Muscle layer of duodenum (tissue), 2 donors: ENCODE data around the gene ZKSCAN1.
A peak's percentile ranks its signal among the peaks of the same experiment; 100 is the strongest.
"Not testable (repeated sequence)": the region's sequence is repeated elsewhere in the genome, so short reads cannot be mapped to it uniquely, and the experiment has no call there.

Source experiments
- H3K27ac ChIP-seq: one replicate; pipeline ENCODE4 v1.7.0; 2013; ENCODE audit warnings: mild to moderate bottlenecking, low read length
- H3K27me3 ChIP-seq: one replicate; pipeline ENCODE4 v1.7.0; 2013; ENCODE audit warnings: low read depth, mild to moderate bottlenecking, control low read depth, low read length
- H3K36me3 ChIP-seq, 2 donors: one replicate each; pipeline ENCODE4 v1.7.0; 2013; ENCODE audit warnings: low read length in 2 of 2, control low read depth in 1 of 2, mild to moderate bottlenecking in 1 of 2; ENCODE audit not compliant: insufficient read depth in 2 of 2, control insufficient read depth in 1 of 2
- H3K4me1 ChIP-seq, 2 donors: one replicate each; pipeline ENCODE4 v1.7.0; 2013; ENCODE audit warnings: low read length in 2 of 2, mild to moderate bottlenecking in 2 of 2, control low read depth in 1 of 2, moderate library complexity in 1 of 2; ENCODE audit not compliant: insufficient read depth in 2 of 2, control insufficient read depth in 1 of 2
- H3K4me3 ChIP-seq, 2 donors: one replicate each; pipeline ENCODE4 v1.7.0; 2013; ENCODE audit warnings: low read length in 2 of 2, low read depth in 1 of 2, mild to moderate bottlenecking in 1 of 2
- H3K9me3 ChIP-seq, 2 donors: one replicate each; pipeline ENCODE4 v1.7.0; 2013; ENCODE audit warnings: low read length in 2 of 2, control low read depth in 1 of 2, mild to moderate bottlenecking in 1 of 2; ENCODE audit not compliant: control insufficient read depth in 1 of 2
- donor health status: healthy.

ZKSCAN1 gene

GRCh38 chr7:99984593-99984992 lies 30.8 kb upstream of the ZKSCAN1 start:
- no peak overlapping the region for H3K27ac ChIP-seq
- H3K4me1 ChIP-seq: no peaks in the 10 kb centered on the region
- no peaks in the 10 kb centered on the region for H3K27me3 ChIP-seq

GRCh38 chr7:99987306-99987705 lies 28.1 kb upstream of the ZKSCAN1 start:
- H3K36me3 ChIP-seq, H3K27ac ChIP-seq, H3K27me3 ChIP-seq, H3K4me1 ChIP-seq, H3K4me3 ChIP-seq, H3K9me3 ChIP-seq: not testable (repeated sequence)

More at GRCh38 chr7:99984593-99984992, 30.8 kb upstream of the ZKSCAN1 start:
- Histone ChIP-seq H3K4me3 (no peak overlapping the region), H3K9me3 (no peaks in the 10 kb centered on the region), H3K36me3 (no peaks in the 10 kb centered on the region)

GRCh38 chr7:99987846-99988245 lies 27.6 kb upstream of the ZKSCAN1 start:
- no peaks in the 10 kb centered on the region for H3K27me3 ChIP-seq
- peaks cover 0 to 4% of the 10 kb centered on the region in 2 donors for H3K4me1 ChIP-seq
- H3K9me3 ChIP-seq: no peaks in the 10 kb centered on the region
- H3K36me3 ChIP-seq: no peaks in the 10 kb centered on the region
- H3K4me3 ChIP-seq: no peak overlapping the region
- no peak overlapping the region for H3K27ac ChIP-seq

- Histone ChIP-seq H3K36me3 (no peaks in the 10 kb centered on the region), H3K9me3 (no peaks in the 10 kb centered on the region), H3K4me3 (no peak overlapping the region), H3K4me1 (peaks cover 0 to 4% of the 10 kb centered on the region in 2 donors), H3K27ac (no peak overlapping the region), H3K27me3 (no peaks in the 10 kb centered on the region)
Measured at GRCh38 chr7:99990460-99990852, 24.9 kb upstream of the ZKSCAN1 start.

GRCh38 chr7:99991543-99991942 lies 23.9 kb upstream of the ZKSCAN1 start:
- H3K27me3 ChIP-seq, H3K27ac ChIP-seq, H3K9me3 ChIP-seq, H3K4me3 ChIP-seq, H3K36me3 ChIP-seq, H3K4me1 ChIP-seq: not testable (repeated sequence)

GRCh38 chr7:99992330-99993038 lies 22.9 kb upstream of the ZKSCAN1 start:
- no peaks in the 10 kb centered on the region for H3K36me3 ChIP-seq
- H3K27me3 ChIP-seq: no peaks in the 10 kb centered on the region
- H3K27ac ChIP-seq: no peak overlapping the region
- peaks cover 0 to 10% of the 10 kb centered on the region in 2 donors for H3K4me1 ChIP-seq
- no peaks in the 10 kb centered on the region for H3K9me3 ChIP-seq
- H3K4me3 ChIP-seq: no peak overlapping the region

GRCh38 chr7:99994819-99995218 lies 20.6 kb upstream of the ZKSCAN1 start:
- no peak overlapping the region for H3K4me3 ChIP-seq

GRCh38 chr7:99996755-99997544 lies 18.4 kb upstream of the ZKSCAN1 start:
- Histone ChIP-seq H3K9me3 (no peaks in the 10 kb centered on the region), H3K27ac (peak overlapping the region; percentile 51), H3K4me3 (peak overlapping the region; percentile 58 to 66), H3K27me3 (no peaks in the 10 kb centered on the region), H3K4me1 (peaks cover 3 to 7% of the 10 kb centered on the region in 2 donors), H3K36me3 (no peaks in the 10 kb centered on the region)

More at GRCh38 chr7:99994819-99995218, 20.6 kb upstream of the ZKSCAN1 start:
- Histone ChIP-seq H3K36me3 (no peaks in the 10 kb centered on the region), H3K27me3 (no peaks in the 10 kb centered on the region), H3K4me1 (peaks cover 3 to 10% of the 10 kb centered on the region in 2 donors), H3K27ac (no peak overlapping the region), H3K9me3 (no peaks in the 10 kb centered on the region)

- Histone ChIP-seq H3K27ac (peak overlapping the region; percentile 51), H3K36me3 (no peaks in the 10 kb centered on the region), H3K4me1 (peaks cover 3 to 7% of the 10 kb centered on the region in 2 donors), H3K9me3 (no peaks in the 10 kb centered on the region), H3K27me3 (no peaks in the 10 kb centered on the region), H3K4me3 (peak overlapping the region; percentile 58 to 66)
Measured at GRCh38 chr7:99997545-99998137, 17.8 kb upstream of the ZKSCAN1 start.

- H3K36me3 ChIP-seq: no peaks in the 10 kb centered on the region
Measured at GRCh38 chr7:100000239-100000638, 15.2 kb upstream of the ZKSCAN1 start.

More at GRCh38 chr7:100000239-100000638, 15.2 kb upstream of the ZKSCAN1 start:
- Histone ChIP-seq H3K9me3 (no peaks in the 10 kb centered on the region), H3K27ac (peak overlapping the region; percentile 45), H3K27me3 (no peaks in the 10 kb centered on the region), H3K4me3 (no peak overlapping the region), H3K4me1 (peaks cover 3 to 7% of the 10 kb centered on the region in 2 donors)
